GM23338 (cell line): ENCODE results near the gene TTC16. TPM values are rescaled to one million over a fixed set of nuclear protein-coding genes. Genes with fewer than 3 reads are reported as not detected.

Source experiments
- ATAC-seq: fragments of 200-7000 bp; cut with Tn5 transposase; 3 replicates; pipeline ENCODE4 v1.9.1; 2020
- DNase-seq: peaks from one replicate; pipeline ENCODE4 v3.0.0-alpha.2; 2015; ENCODE audit warnings: low spot score
- H2AFZ ChIP-seq: fragments of 200-600 bp; sonication (generic); 2 replicates; pipeline ENCODE4 v1.8.0; 2016; ENCODE audit warnings: antibody characterized with exemption, mild to moderate bottlenecking, moderate library complexity
- H3F3A ChIP-seq: fragments of 200-600 bp; sonication (generic); replicated peaks from 2 replicates; pipeline ENCODE4 v1.8.0; 2017; ENCODE audit warnings: antibody characterized with exemption, mixed run types, low read depth
- H3K27ac ChIP-seq: fragments of 200-600 bp; sonication (generic); 2 replicates; pipeline ENCODE4 v1.6.1; 2016; ENCODE audit warnings: low read depth
- H3K27me3 ChIP-seq: fragments of 200-600 bp; sonication (generic); 2 replicates; pipeline ENCODE4 v1.8.0; 2016; ENCODE audit warnings: mild to moderate bottlenecking, mixed run types, moderate library complexity; ENCODE audit not compliant: insufficient read depth
- H3K36me3 ChIP-seq: fragments of 200-600 bp; sonication (generic); 2 replicates; pipeline ENCODE4 v1.8.0; 2016; ENCODE audit warnings: mild to moderate bottlenecking; ENCODE audit not compliant: insufficient read depth
- H3K4me1 ChIP-seq: fragments of 200-600 bp; sonication (generic); 2 replicates; pipeline ENCODE4 v1.8.0; 2016; ENCODE audit warnings: mild to moderate bottlenecking, moderate library complexity; ENCODE audit not compliant: insufficient read depth
- H3K4me2 ChIP-seq: fragments of 200-600 bp; sonication (generic); 2 replicates; pipeline ENCODE4 v1.7.1; 2017; ENCODE audit warnings: mixed run types
- H3K4me3 ChIP-seq: fragments of 200-600 bp; sonication (generic); 2 replicates; pipeline ENCODE4 v1.6.1; 2016; ENCODE audit warnings: mixed run types
- H3K79me2 ChIP-seq: fragments of 200-600 bp; sonication (generic); replicated peaks from 2 replicates; pipeline ENCODE4 v1.8.0; 2017; ENCODE audit warnings: mild to moderate bottlenecking; ENCODE audit not compliant: insufficient read depth
- H3K9me2 ChIP-seq: fragments of 200-600 bp; sonication (generic); 2 replicates; pipeline ENCODE4 v1.8.0; 2017; ENCODE audit not compliant: insufficient read depth
- H4K20me1 ChIP-seq: fragments of 200-600 bp; sonication (generic); replicated peaks from 2 replicates; pipeline ENCODE4 v1.8.0; 2017; ENCODE audit warnings: mild to moderate bottlenecking; ENCODE audit not compliant: insufficient read depth
- H3K27ac Mint-ChIP-seq: 2 replicates; pipeline ENCODE4 v1.8.0; 2020; ENCODE audit warnings: inconsistent platforms, mild to moderate bottlenecking, moderate library complexity, mixed read lengths
- H3K27me3 Mint-ChIP-seq: 3 replicates; pipeline ENCODE4 v1.8.0; 2022; ENCODE audit warnings: low read depth, mild to moderate bottlenecking, moderate library complexity, mixed read lengths, inconsistent platforms; ENCODE audit not compliant: insufficient read depth, poor library complexity
- H3K36me3 Mint-ChIP-seq: 3 replicates; pipeline ENCODE4 v1.8.0; 2021; ENCODE audit warnings: low read depth, mild to moderate bottlenecking, inconsistent platforms, moderate library complexity, mixed read lengths
- H3K4me1 Mint-ChIP-seq: 3 replicates; pipeline ENCODE4 v1.8.0; 2020; ENCODE audit warnings: mild to moderate bottlenecking, inconsistent platforms, mixed read lengths
- H3K4me3 Mint-ChIP-seq: 3 replicates; pipeline ENCODE4 v1.8.0; 2021; ENCODE audit warnings: moderate library complexity, mild to moderate bottlenecking, inconsistent platforms, mixed read lengths
- H3K9me3 Mint-ChIP-seq: 3 replicates; pipeline ENCODE4 v1.8.0; 2020; ENCODE audit warnings: moderate library complexity, mild to moderate bottlenecking, inconsistent platforms, mixed read lengths
- CREB1 ChIP-seq: fragments of 250-450 bp; sonication (Bioruptor Pico); IDR thresholded peaks from 2 replicates; pipeline ENCODE4 v1.5.0; 2020; ENCODE audit warnings: low read depth, mild to moderate bottlenecking, moderate library complexity
- EZH2 ChIP-seq: fragments of 200-600 bp; sonication (generic); IDR thresholded peaks from one replicate; pipeline ENCODE4 v1.8.0; 2017; ENCODE audit warnings: antibody characterized with exemption, mild to moderate bottlenecking, low read depth; ENCODE audit not compliant: unreplicated experiment
- EZH2phosphoT487 ChIP-seq: fragments of 200-600 bp; sonication (generic); IDR thresholded peaks from one replicate; pipeline ENCODE4 v1.8.1; 2018; ENCODE audit warnings: antibody characterized with exemption; ENCODE audit not compliant: unreplicated experiment
- JUNB ChIP-seq: IDR thresholded peaks from one replicate; pipeline ENCODE4 v1.6.1; 2016; ENCODE audit warnings: antibody characterized with exemption; ENCODE audit not compliant: unreplicated experiment
- NANOG ChIP-seq: IDR thresholded peaks from 2 replicates; pipeline ENCODE4 v1.6.1; 2016; ENCODE audit warnings: antibody characterized with exemption, borderline replicate concordance
- POLR2AphosphoS5 ChIP-seq: IDR thresholded peaks from 2 replicates; pipeline ENCODE4 v1.6.1; 2016; ENCODE audit warnings: antibody characterized with exemption, low read depth
- STAT1 ChIP-seq: IDR thresholded peaks from one replicate; pipeline ENCODE4 v1.6.1; 2016; ENCODE audit warnings: antibody characterized with exemption; ENCODE audit not compliant: unreplicated experiment
- ZNF114 ChIP-seq: fragments of 250-450 bp; sonication (Bioruptor Pico); IDR thresholded peaks from 2 replicates; pipeline ENCODE4 v1.5.0; 2020; ENCODE audit warnings: mild to moderate bottlenecking, moderate library complexity
- ZNF331 ChIP-seq: fragments of 250-450 bp; sonication (Bioruptor Pico); IDR thresholded peaks from 2 replicates; pipeline ENCODE4 v1.5.0; 2020; ENCODE audit warnings: low read depth, mild to moderate bottlenecking, moderate library complexity
- polyA plus RNA-seq: library from polyadenylated mRNA; unstranded; fragments of >200 nt; fragmentation: Nextera tagmentation; extraction: Ambion mirVana; gene quantifications from 2 replicates; pipeline ENCODE4 v1.2.1, GENCODE V29; 2016
- total RNA-seq: library from RNA; depleted of rRNA; stranded (reverse); fragments of >200 nt; shearing (Covaris generic); gene quantifications from 2 replicates; pipeline ENCODE4 v1.2.3, GENCODE V29; 2014
- TF ChIP-seq, protein P1 (sequence below): IDR thresholded peaks from one replicate; pipeline ENCODE4 v1.6.1; 2018; ENCODE audit warnings: antibody characterized with exemption; ENCODE audit not compliant: unreplicated experiment
- TF ChIP-seq, protein P2 (sequence below), 2 experiments: fragments of 200-600 bp in 1 of 2; sonication (generic) in 1 of 2; conservative IDR thresholded peaks; 2 replicates each; pipeline versions ENCODE4 v1.5.1 to v1.6.1; 2016 to 2017; ENCODE audit warnings: antibody characterized with exemption in 2 of 2, low read depth in 2 of 2, mild to moderate bottlenecking in 2 of 2, moderate library complexity in 1 of 2
- TF ChIP-seq, protein P3 (sequence below): fragments of 250-450 bp; sonication (Bioruptor Pico); IDR thresholded peaks from 2 replicates; pipeline ENCODE4 v1.5.0; 2020; ENCODE audit warnings: mild to moderate bottlenecking, moderate library complexity
- TF ChIP-seq, protein P4 (sequence below): IDR thresholded peaks from 2 replicates; pipeline ENCODE4 v1.6.1; 2016; ENCODE audit warnings: antibody characterized with exemption

The TTC16 gene
- total and polyA plus RNA-seq, 2 experiments from 2014 or later: not detected

DNA sequence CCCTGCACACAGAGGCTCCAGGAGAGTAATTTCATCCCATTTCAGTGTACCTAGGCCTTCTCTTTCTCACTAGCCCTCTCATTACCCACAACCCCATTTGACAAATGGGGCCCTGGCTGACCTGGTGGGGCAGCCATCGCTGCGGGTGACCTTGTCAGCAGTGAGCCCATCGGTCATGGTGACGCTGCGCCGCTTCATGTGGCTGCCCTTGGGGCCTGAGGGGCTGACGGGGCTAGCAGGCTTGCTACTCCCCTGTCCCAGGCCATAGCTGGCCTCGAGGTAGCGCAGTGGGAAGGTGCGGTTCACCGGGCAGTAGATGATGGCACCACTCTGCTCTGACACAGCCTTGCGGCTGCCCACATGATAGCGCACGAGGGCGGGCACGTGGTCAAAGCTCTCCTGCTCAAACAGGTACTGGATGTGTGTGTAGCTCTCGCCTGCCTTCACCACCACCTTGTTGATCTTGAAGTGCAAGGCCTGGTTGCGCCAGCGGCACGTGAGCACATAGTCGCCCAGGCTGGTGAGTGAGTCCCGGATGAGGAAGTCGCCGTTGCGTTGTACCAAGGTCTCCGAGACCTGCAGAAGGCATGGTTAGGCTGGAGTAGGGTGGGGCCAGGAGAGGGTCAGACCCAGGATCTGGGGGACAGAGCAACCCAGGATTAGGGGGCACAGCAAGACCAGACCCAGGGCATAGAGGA, 33.4 kb downstream of the TTC16 start:
- Mint-ChIP-seq H3K4me3 (no peak overlapping the region), H3K27ac (no peak overlapping the region), H3K36me3 (no peaks in the 10 kb centered on the region; the same call in 2 of the 3 replicates), H3K27me3 (peaks cover 16% of the 10 kb centered on the region), H3K9me3 (no peaks in the 10 kb centered on the region), H3K4me1 (no peaks in the 10 kb centered on the region; the same call in 2 of the 3 replicates)
- Histone ChIP-seq H3K79me2 (no peaks in the 10 kb centered on the region), H3K36me3 (no peaks in the 10 kb centered on the region), H3K27me3 (no peaks in the 10 kb centered on the region), H3K27ac (no peak overlapping the region), H3K4me1 (no peaks in the 10 kb centered on the region), H3K4me3 (no peak overlapping the region), H3K9me2 (no peaks in the 10 kb centered on the region), H2AFZ (no peak overlapping the region), H3K4me2 (no peak overlapping the region), H4K20me1 (peaks cover 21% of the 10 kb centered on the region), H3F3A (0 out of 2 replicates have a peak, but pooled peaks cover 3% of the 10 kb centered on the region)
- DNase-seq: no peak
- ATAC-seq: no peak
- TF ChIP-seq STAT1 (no peak), EZH2phosphoT487 (no peak), CREB1 (CRISPR knock-in tag) (no peak), JUNB (no peak), NANOG (no peak), POLR2AphosphoS5 (no peak), ZNF114 (CRISPR knock-in tag) (no peak), ZNF331 (CRISPR knock-in tag) (no peak), EZH2 (no peak)
- TF ChIP-seq, protein P1, sequence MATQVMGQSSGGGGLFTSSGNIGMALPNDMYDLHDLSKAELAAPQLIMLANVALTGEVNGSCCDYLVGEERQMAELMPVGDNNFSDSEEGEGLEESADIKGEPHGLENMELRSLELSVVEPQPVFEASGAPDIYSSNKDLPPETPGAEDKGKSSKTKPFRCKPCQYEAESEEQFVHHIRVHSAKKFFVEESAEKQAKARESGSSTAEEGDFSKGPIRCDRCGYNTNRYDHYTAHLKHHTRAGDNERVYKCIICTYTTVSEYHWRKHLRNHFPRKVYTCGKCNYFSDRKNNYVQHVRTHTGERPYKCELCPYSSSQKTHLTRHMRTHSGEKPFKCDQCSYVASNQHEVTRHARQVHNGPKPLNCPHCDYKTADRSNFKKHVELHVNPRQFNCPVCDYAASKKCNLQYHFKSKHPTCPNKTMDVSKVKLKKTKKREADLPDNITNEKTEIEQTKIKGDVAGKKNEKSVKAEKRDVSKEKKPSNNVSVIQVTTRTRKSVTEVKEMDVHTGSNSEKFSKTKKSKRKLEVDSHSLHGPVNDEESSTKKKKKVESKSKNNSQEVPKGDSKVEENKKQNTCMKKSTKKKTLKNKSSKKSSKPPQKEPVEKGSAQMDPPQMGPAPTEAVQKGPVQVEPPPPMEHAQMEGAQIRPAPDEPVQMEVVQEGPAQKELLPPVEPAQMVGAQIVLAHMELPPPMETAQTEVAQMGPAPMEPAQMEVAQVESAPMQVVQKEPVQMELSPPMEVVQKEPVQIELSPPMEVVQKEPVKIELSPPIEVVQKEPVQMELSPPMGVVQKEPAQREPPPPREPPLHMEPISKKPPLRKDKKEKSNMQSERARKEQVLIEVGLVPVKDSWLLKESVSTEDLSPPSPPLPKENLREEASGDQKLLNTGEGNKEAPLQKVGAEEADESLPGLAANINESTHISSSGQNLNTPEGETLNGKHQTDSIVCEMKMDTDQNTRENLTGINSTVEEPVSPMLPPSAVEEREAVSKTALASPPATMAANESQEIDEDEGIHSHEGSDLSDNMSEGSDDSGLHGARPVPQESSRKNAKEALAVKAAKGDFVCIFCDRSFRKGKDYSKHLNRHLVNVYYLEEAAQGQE: no peak
- TF ChIP-seq, protein P2, sequence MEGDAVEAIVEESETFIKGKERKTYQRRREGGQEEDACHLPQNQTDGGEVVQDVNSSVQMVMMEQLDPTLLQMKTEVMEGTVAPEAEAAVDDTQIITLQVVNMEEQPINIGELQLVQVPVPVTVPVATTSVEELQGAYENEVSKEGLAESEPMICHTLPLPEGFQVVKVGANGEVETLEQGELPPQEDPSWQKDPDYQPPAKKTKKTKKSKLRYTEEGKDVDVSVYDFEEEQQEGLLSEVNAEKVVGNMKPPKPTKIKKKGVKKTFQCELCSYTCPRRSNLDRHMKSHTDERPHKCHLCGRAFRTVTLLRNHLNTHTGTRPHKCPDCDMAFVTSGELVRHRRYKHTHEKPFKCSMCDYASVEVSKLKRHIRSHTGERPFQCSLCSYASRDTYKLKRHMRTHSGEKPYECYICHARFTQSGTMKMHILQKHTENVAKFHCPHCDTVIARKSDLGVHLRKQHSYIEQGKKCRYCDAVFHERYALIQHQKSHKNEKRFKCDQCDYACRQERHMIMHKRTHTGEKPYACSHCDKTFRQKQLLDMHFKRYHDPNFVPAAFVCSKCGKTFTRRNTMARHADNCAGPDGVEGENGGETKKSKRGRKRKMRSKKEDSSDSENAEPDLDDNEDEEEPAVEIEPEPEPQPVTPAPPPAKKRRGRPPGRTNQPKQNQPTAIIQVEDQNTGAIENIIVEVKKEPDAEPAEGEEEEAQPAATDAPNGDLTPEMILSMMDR (conservative IDR thresholded peaks at IDR 0.05; ENCODE audit: low read depth in 2 of 2): no peak
- TF ChIP-seq, protein P3, sequence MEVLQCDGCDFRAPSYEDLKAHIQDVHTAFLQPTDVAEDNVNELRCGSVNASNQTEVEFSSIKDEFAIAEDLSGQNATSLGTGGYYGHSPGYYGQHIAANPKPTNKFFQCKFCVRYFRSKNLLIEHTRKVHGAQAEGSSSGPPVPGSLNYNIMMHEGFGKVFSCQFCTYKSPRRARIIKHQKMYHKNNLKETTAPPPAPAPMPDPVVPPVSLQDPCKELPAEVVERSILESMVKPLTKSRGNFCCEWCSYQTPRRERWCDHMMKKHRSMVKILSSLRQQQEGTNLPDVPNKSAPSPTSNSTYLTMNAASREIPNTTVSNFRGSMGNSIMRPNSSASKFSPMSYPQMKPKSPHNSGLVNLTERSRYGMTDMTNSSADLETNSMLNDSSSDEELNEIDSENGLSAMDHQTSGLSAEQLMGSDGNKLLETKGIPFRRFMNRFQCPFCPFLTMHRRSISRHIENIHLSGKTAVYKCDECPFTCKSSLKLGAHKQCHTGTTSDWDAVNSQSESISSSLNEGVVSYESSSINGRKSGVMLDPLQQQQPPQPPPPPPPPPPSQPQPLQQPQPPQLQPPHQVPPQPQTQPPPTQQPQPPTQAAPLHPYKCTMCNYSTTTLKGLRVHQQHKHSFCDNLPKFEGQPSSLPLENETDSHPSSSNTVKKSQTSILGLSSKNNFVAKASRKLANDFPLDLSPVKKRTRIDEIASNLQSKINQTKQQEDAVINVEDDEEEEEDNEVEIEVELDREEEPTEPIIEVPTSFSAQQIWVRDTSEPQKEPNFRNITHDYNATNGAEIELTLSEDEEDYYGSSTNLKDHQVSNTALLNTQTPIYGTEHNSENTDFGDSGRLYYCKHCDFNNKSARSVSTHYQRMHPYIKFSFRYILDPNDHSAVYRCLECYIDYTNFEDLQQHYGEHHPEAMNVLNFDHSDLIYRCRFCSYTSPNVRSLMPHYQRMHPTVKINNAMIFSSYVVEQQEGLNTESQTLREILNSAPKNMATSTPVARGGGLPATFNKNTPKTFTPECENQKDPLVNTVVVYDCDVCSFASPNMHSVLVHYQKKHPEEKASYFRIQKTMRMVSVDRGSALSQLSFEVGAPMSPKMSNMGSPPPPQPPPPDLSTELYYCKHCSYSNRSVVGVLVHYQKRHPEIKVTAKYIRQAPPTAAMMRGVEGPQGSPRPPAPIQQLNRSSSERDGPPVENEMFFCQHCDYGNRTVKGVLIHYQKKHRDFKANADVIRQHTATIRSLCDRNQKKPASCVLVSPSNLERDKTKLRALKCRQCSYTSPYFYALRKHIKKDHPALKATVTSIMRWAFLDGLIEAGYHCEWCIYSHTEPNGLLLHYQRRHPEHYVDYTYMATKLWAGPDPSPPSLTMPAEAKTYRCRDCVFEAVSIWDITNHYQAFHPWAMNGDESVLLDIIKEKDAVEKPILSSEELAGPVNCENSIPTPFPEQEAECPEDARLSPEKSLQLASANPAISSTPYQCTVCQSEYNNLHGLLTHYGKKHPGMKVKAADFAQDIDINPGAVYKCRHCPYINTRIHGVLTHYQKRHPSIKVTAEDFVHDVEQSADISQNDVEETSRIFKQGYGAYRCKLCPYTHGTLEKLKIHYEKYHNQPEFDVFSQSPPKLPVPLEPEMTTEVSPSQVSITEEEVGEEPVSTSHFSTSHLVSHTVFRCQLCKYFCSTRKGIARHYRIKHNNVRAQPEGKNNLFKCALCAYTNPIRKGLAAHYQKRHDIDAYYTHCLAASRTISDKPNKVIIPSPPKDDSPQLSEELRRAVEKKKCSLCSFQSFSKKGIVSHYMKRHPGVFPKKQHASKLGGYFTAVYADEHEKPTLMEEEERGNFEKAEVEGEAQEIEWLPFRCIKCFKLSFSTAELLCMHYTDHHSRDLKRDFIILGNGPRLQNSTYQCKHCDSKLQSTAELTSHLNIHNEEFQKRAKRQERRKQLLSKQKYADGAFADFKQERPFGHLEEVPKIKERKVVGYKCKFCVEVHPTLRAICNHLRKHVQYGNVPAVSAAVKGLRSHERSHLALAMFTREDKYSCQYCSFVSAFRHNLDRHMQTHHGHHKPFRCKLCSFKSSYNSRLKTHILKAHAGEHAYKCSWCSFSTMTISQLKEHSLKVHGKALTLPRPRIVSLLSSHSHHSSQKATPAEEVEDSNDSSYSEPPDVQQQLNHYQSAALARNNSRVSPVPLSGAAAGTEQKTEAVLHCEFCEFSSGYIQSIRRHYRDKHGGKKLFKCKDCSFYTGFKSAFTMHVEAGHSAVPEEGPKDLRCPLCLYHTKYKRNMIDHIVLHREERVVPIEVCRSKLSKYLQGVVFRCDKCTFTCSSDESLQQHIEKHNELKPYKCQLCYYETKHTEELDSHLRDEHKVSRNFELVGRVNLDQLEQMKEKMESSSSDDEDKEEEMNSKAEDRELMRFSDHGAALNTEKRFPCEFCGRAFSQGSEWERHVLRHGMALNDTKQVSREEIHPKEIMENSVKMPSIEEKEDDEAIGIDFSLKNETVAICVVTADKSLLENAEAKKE: no peak
- TF ChIP-seq, protein P4, sequence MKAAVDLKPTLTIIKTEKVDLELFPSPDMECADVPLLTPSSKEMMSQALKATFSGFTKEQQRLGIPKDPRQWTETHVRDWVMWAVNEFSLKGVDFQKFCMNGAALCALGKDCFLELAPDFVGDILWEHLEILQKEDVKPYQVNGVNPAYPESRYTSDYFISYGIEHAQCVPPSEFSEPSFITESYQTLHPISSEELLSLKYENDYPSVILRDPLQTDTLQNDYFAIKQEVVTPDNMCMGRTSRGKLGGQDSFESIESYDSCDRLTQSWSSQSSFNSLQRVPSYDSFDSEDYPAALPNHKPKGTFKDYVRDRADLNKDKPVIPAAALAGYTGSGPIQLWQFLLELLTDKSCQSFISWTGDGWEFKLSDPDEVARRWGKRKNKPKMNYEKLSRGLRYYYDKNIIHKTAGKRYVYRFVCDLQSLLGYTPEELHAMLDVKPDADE: no peak
